Endodermal cell (in vitro differentiated cells): Measurements from ENCODE around the gene RPL36. TPM values are rescaled to one million over a fixed set of nuclear protein-coding genes. Genes with fewer than 3 reads are reported as not detected.

Source experiments
- DNase-seq: peaks from one replicate; pipeline ENCODE4 v3.0.0-alpha.2; 2017
- H3K27ac ChIP-seq: 2 replicates; pipeline ENCODE4 v1.5.1; 2013; ENCODE audit warnings: mild to moderate bottlenecking, low read depth, low read length, moderate library complexity
- H3K27me3 ChIP-seq: 2 replicates; pipeline ENCODE4 v1.6.1; 2013; ENCODE audit warnings: mild to moderate bottlenecking, low read length, moderate library complexity; ENCODE audit not compliant: insufficient read depth, control insufficient read depth, poor library complexity, severe bottlenecking
- H3K36me3 ChIP-seq: 2 replicates; pipeline ENCODE4 v1.7.0; 2013; ENCODE audit warnings: mild to moderate bottlenecking, low read length, moderate library complexity; ENCODE audit not compliant: control insufficient read depth, insufficient read depth
- H3K4me1 ChIP-seq: one replicate; pipeline ENCODE4 v1.7.0; 2013; ENCODE audit warnings: low read length; ENCODE audit not compliant: control insufficient read depth, insufficient read depth
- H3K4me3 ChIP-seq: 2 replicates; pipeline ENCODE4 v1.5.1; 2013; ENCODE audit warnings: mild to moderate bottlenecking, low read length, moderate library complexity
- H3K9ac ChIP-seq: 2 replicates; pipeline ENCODE4 v1.6.1; 2013; ENCODE audit warnings: mild to moderate bottlenecking, low read length, moderate library complexity; ENCODE audit not compliant: poor library complexity, severe bottlenecking; ENCODE audit errors: extremely low read depth
- H3K9me3 ChIP-seq: 2 replicates; pipeline ENCODE4 v1.6.1; 2013; ENCODE audit warnings: mild to moderate bottlenecking, low read length, moderate library complexity; ENCODE audit not compliant: control insufficient read depth
- H3K27ac Mint-ChIP-seq: 2 replicates; pipeline ENCODE4 v1.8.0; 2020; ENCODE audit warnings: mixed read lengths
- H3K27me3 Mint-ChIP-seq: 2 replicates; pipeline ENCODE4 v1.8.0; 2021; ENCODE audit warnings: mild to moderate bottlenecking, mixed read lengths; ENCODE audit not compliant: insufficient read depth
- H3K36me3 Mint-ChIP-seq: 2 replicates; pipeline ENCODE4 v1.8.0; 2020; ENCODE audit warnings: low read depth, mixed read lengths
- H3K4me1 Mint-ChIP-seq: 2 replicates; pipeline ENCODE4 v1.8.0; 2020; ENCODE audit warnings: mixed read lengths
- H3K4me3 Mint-ChIP-seq: 2 replicates; pipeline ENCODE4 v1.8.0; 2020; ENCODE audit warnings: mild to moderate bottlenecking, moderate library complexity, mixed read lengths
- H3K9me3 Mint-ChIP-seq: 2 replicates; pipeline ENCODE4 v1.8.0; 2020; ENCODE audit warnings: mild to moderate bottlenecking, mixed read lengths
- CTCF ChIP-seq: fragments of 200-600 bp; sonication (generic); conservative IDR thresholded peaks from 2 replicates; pipeline ENCODE4 v1.5.0; 2021; ENCODE audit warnings: antibody characterized with exemption, mild to moderate bottlenecking
- WGBS, 2 experiments: methylation state at CpG; one replicate each; pipeline versions ENCODE4 v1.1.5 to v1.1.7; 2013; ENCODE audit warnings: missing lambda C conversion rate in 2 of 2, mixed read lengths in 1 of 2; ENCODE audit not compliant: insufficient coverage in 1 of 2, insufficient read length in 1 of 2; 5-methylcytosine and 5-hydroxymethylcytosine counted together
- total RNA-seq, 2 donors: library from RNA; stranded (reverse); fragmentation: NEBNext Ultra II Directional in 1 of 2; extraction: Animal tissue kit (Norgen Biotek cat#: 25700) in 1 of 2; gene quantifications; 2 replicates in 1 of 2; 3 replicates in 1 of 2; pipeline ENCODE4 v1.2.1, GENCODE V29; 2021

Gene RPL36
- total RNA-seq, 2 donors from 2014 or later: 1,005 to 1,008 TPM

- no peaks in the 10 kb centered on the region for H3K9me3 ChIP-seq
- peaks cover 42% of the 10 kb centered on the region for H3K36me3 ChIP-seq
- no peak for TF ChIP-seq CTCF
- H3K4me1 ChIP-seq: no peaks in the 10 kb centered on the region
- WGBS, 2 experiments: 94 to 99% methylated on average over 25 to 39 of the region's 39 CpGs
- Mint-ChIP-seq H3K27ac (no peak overlapping the region), H3K9me3 (no peaks in the 10 kb centered on the region), H3K4me1 (peaks cover 2% of the 10 kb centered on the region), H3K36me3 (peaks cover 44% of the 10 kb centered on the region), H3K4me3 (no peak overlapping the region), H3K27me3 (no peaks in the 10 kb centered on the region)
- H3K27me3 ChIP-seq: no peaks in the 10 kb centered on the region
- H3K27ac ChIP-seq: no peak overlapping the region
- no peak overlapping the region for H3K4me3 ChIP-seq
- peak; percentile 63 for DNase-seq
- no peak overlapping the region for H3K9ac ChIP-seq
Observed at GRCh38 chr19:5693195-5694166, 3.4 kb downstream of the RPL36 start.

- Histone ChIP-seq H3K4me3 (no peak overlapping the region), H3K9ac (no peak overlapping the region), H3K27me3 (no peaks in the 10 kb centered on the region), H3K4me1 (no peaks in the 10 kb centered on the region), H3K9me3 (no peaks in the 10 kb centered on the region), H3K36me3 (peaks cover 42% of the 10 kb centered on the region), H3K27ac (no peak overlapping the region)
- DNase-seq: peak; percentile 62
- H3K4me1 Mint-ChIP-seq: peaks cover 2% of the 10 kb centered on the region
- H3K36me3 Mint-ChIP-seq: peaks cover 52% of the 10 kb centered on the region
- no peak for TF ChIP-seq CTCF
- no peaks in the 10 kb centered on the region for H3K27me3 Mint-ChIP-seq
- 96 to 98% methylated on average over 31 to 45 of the region's 45 CpGs for WGBS, 2 experiments
- no peaks in the 10 kb centered on the region for H3K9me3 Mint-ChIP-seq
- no peak overlapping the region for H3K4me3 Mint-ChIP-seq
- no peak overlapping the region for H3K27ac Mint-ChIP-seq
Observed at GRCh38 chr19:5694167-5694955, 4.3 kb downstream of the RPL36 start.

GRCh38 chr19:5694956-5695648 lies 5.0 kb downstream of the RPL36 start:
- Histone ChIP-seq H3K27me3 (no peaks in the 10 kb centered on the region), H3K36me3 (peaks cover 42% of the 10 kb centered on the region), H3K9me3 (no peaks in the 10 kb centered on the region), H3K9ac (no peak overlapping the region), H3K4me3 (no peak overlapping the region), H3K4me1 (no peaks in the 10 kb centered on the region), H3K27ac (no peak overlapping the region)
- H3K27me3 Mint-ChIP-seq: no peaks in the 10 kb centered on the region
- 89 to 91% methylated on average over 3 to 8 of the region's 8 CpGs for WGBS, 2 experiments
- no peaks in the 10 kb centered on the region for H3K9me3 Mint-ChIP-seq
- no peak for TF ChIP-seq CTCF
- no peak overlapping the region for H3K27ac Mint-ChIP-seq
- H3K36me3 Mint-ChIP-seq: peaks cover 52% of the 10 kb centered on the region
- peaks cover 2% of the 10 kb centered on the region for H3K4me1 Mint-ChIP-seq
- DNase-seq: peak; percentile 53
- no peak overlapping the region for H3K4me3 Mint-ChIP-seq
